Measurements from ENCODE around the gene SPINK2. TPM values are rescaled to one million over a fixed set of nuclear protein-coding genes. Genes with fewer than 3 reads are reported as not detected.

Gene SPINK2
- total and polyA plus RNA-seq, 10 of the 15 experiments (the other 5 are each of a cell fraction or from before 2014, with no cell fraction given), result 0.13 to 1.0 (median 0.61) TPM; not detected in 1

- Histone ChIP-seq H3K79me2 (ENCODE audit: control insufficient read depth, insufficient read depth, low read length) (no peaks in the 10 kb centered on the region), H3K4me1 (ENCODE audit: control insufficient read depth, insufficient read depth, low read length) (no peaks in the 10 kb centered on the region), H2AFZ (ENCODE audit: control insufficient read depth, low read depth, low read length) (no peak overlapping the region), H3K9ac (ENCODE audit: control insufficient read depth, insufficient read depth, low read length) (no peak overlapping the region), H3K27ac (ENCODE audit: control insufficient read depth, insufficient read depth) (no peak overlapping the region), H3K27me3 (replicated peaks in 1 of 2; ENCODE audit: control insufficient read depth in 2 of 2, insufficient read depth in 2 of 2, low read length in 1 of 2) (no peaks in the 10 kb centered on the region), H3K9me3 (replicated peaks; ENCODE audit: control insufficient read depth, insufficient read depth, low read length) (no peaks in the 10 kb centered on the region), H3K4me2 (ENCODE audit: control insufficient read depth, insufficient read depth) (no peak overlapping the region), H3K4me3 (no peak overlapping the region), H4K20me1 (ENCODE audit: control insufficient read depth, insufficient read depth) (no peaks in the 10 kb centered on the region), H3K36me3 (ENCODE audit: control insufficient read depth in 2 of 2, insufficient read depth in 2 of 2, low read length in 1 of 2) (no peaks in the 10 kb centered on the region)
- FAIRE-seq (no peak), DNase-seq (ENCODE audit: low read depth, low spot score) (no peak), ATAC-seq (no peak)
- ChIA-PET CTCF (interaction anchor here (1.2 kb wide), 1 partner anchor 9 kb away, joined by 5 read pairs; no protein-coding TSS in a partner anchor), POLR2A (no interaction called here), SMC1A (ENCODE audit: uncharacterized antibody, unreplicated experiment) (no interaction called here), RAD21 (ENCODE audit: unreplicated experiment) (no interaction called here)
- no peak for TF ChIP-seq E2F8 (IDR thresholded peaks at IDR 0.05; ENCODE audit: low read depth, partially characterized antibody)
- no peak for TF ChIP-seq JUND (IDR thresholded peaks at IDR 0.05; ENCODE audit: low read depth, low read length)
- no peak for TF ChIP-seq ZNF24 (IDR thresholded peaks at IDR 0.05)
- no peak for TF ChIP-seq SIX5 (IDR thresholded peaks at IDR 0.05; ENCODE audit: low read depth, low read length, severe bottlenecking)
- TF ChIP-seq RB1 (IDR thresholded peaks at IDR 0.05; ENCODE audit: borderline replicate concordance), result no peak
- TF ChIP-seq STAT3 (IDR thresholded peaks at IDR 0.05; ENCODE audit: low read depth, low read length), result no peak
- TF ChIP-seq HSF1 (IDR thresholded peaks at IDR 0.05; ENCODE audit: low read depth, low read length), result no peak
- no peak for TF ChIP-seq MXI1 (IDR thresholded peaks at IDR 0.05; ENCODE audit: low read depth, low read length)
- no TSS peak for BruUV-seq (replicated peaks)
- 28% methylated on average over 3 of the region's 3 CpGs for WGBS (ENCODE audit: insufficient coverage, insufficient replicate concordance, low lambda C conversion rate, missing lambda C conversion rate)
- intact Hi-C loops (cut with micrococcal nuclease; ENCODE audit: unreplicated experiment), result no loop called here
- in situ Hi-C loops (cut with MboI), result no loop called here
These were observed 53.2 kb downstream of the SPINK2 start for GRCh38 chr4:56768316-56768715.

Data from GM12878 (cell line).